Measurements from ENCODE around the gene FDX1. TPM values are rescaled to one million over a fixed set of nuclear protein-coding genes. Genes with fewer than 3 reads are reported as not detected.
"Not testable (repeated sequence)": the region's sequence is repeated elsewhere in the genome, so short reads cannot be mapped to it uniquely, and the experiment has no call there.

The FDX1 gene
- total RNA-seq, result 10 to 100 TPM in 3 of 8 experiments, 1 to 10 TPM in 5; 5.2 to 16.0 (median 8.7) TPM

GRCh38 chr11:110429731-110430266, at the start of gene FDX1:
Gene FDX1 (plus strand): TSS chr11:110429948. CDS start chr11:110430121, 173 bp downstream.
- peak; percentile 75 to 97 (median 94) for ATAC-seq (replicated peaks in 6 of 8)

GRCh38 chr11:110380836-110381622, 48.7 kb upstream of the FDX1 start:
- 66 to 95% (median 89%) methylated on average over 2 to 4 of the region's 4 CpGs for WGBS, 10 experiments
- in situ Hi-C loops (cut with MboI; ENCODE audit: low pct_unique_long_range_greater_than_20kb in 2 of 9, low sequenced_read_pairs in 9 of 9, unreplicated experiment in 9 of 9), result loop anchor here in 2 of 9 experiments (25.0 kb wide), 1 partner anchor 169 kb away; no protein-coding TSS in a partner anchor
- no peaks in the 10 kb centered on the region for H3K4me1 ChIP-seq (replicated peaks in 1 of 2)
- H3K27ac ChIP-seq, result no peak overlapping the region
- no peak overlapping the region for H3K4me3 ChIP-seq
- no peak for ATAC-seq (replicated peaks in 6 of 8)

More at GRCh38 chr11:110429731-110430266, at the start of gene FDX1:
- in situ Hi-C loops (cut with MboI; ENCODE audit: low pct_unique_long_range_greater_than_20kb in 2 of 9, low sequenced_read_pairs in 9 of 9, unreplicated experiment in 9 of 9), result no loop called here
- Histone ChIP-seq H3K4me1 (replicated peaks in 1 of 2) (peaks cover 14 to 16% of the 10 kb centered on the region in 2 donors), H3K27ac (peak within 1 kb of the TSS; percentile 74 to 87), H3K4me3 (peak within 1 kb of the TSS; percentile 68 to 84 (median 74))
- 0 to 10% (median 0%) methylated on average over 2 to 9 of the region's 65 CpGs for WGBS, 10 experiments

- WGBS, 10 experiments, result 60 to 100% (median 100%) methylated on average over 1 to 4 of the region's 9 CpGs; no CpG with 5 or more reads in 5 of the 10 experiments
- not testable (repeated sequence) for H3K27ac ChIP-seq; H3K4me1 ChIP-seq (replicated peaks in 1 of 2); H3K4me3 ChIP-seq; ATAC-seq (replicated peaks in 6 of 8)
- in situ Hi-C loops (cut with MboI; ENCODE audit: low pct_unique_long_range_greater_than_20kb in 2 of 9, low sequenced_read_pairs in 9 of 9, unreplicated experiment in 9 of 9), result loop anchor here in 2 of 9 experiments (25.0 kb wide), 1 partner anchor 176 kb away; no protein-coding TSS in a partner anchor
These were observed 41.5 kb upstream of the FDX1 start for GRCh38 chr11:110388231-110388630.

- H3K4me1 ChIP-seq (replicated peaks in 1 of 2), result no peaks in the 10 kb centered on the region
- in situ Hi-C loops (cut with MboI; ENCODE audit: low pct_unique_long_range_greater_than_20kb in 2 of 9, low sequenced_read_pairs in 9 of 9, unreplicated experiment in 9 of 9), result loop anchor here in 2 of 9 experiments (25.0 kb wide), 1 partner anchor 178 kb away; no protein-coding TSS in a partner anchor
- H3K4me3 ChIP-seq, result no peak overlapping the region
- no peak overlapping the region for H3K27ac ChIP-seq
- ATAC-seq (replicated peaks in 6 of 8), result no peak
- 29 to 98% (median 68%) methylated on average over 2 to 4 of the region's 4 CpGs for WGBS, 10 experiments
These were observed 39.8 kb upstream of the FDX1 start for GRCh38 chr11:110389965-110390364.

- Histone ChIP-seq H3K4me1 (replicated peaks in 1 of 2) (no peaks in the 10 kb centered on the region), H3K27ac (no peak overlapping the region), H3K4me3 (no peak overlapping the region)
- in situ Hi-C loops (cut with MboI; ENCODE audit: low pct_unique_long_range_greater_than_20kb in 2 of 9, low sequenced_read_pairs in 9 of 9, unreplicated experiment in 9 of 9), result loop anchor here in 2 of 9 experiments (25.0 kb wide), 1 partner anchor 180 kb away; no protein-coding TSS in a partner anchor
- 24 to 100% (median 96%) methylated on average over 1 to 3 of the region's 3 CpGs; no CpG with 5 or more reads in 4 of the 10 experiments for WGBS, 10 experiments
- ATAC-seq (replicated peaks in 6 of 8), result no peak
These were observed 37.7 kb upstream of the FDX1 start for GRCh38 chr11:110392056-110392455.

- H3K4me3 ChIP-seq; H3K4me1 ChIP-seq (replicated peaks in 1 of 2); ATAC-seq (replicated peaks in 6 of 8); H3K27ac ChIP-seq: not testable (repeated sequence)
- in situ Hi-C loops (cut with MboI; ENCODE audit: low pct_unique_long_range_greater_than_20kb in 2 of 9, low sequenced_read_pairs in 9 of 9, unreplicated experiment in 9 of 9), result loop anchor here in 2 of 9 experiments (25.0 kb wide), 1 partner anchor 185 kb away; no protein-coding TSS in a partner anchor
- 20 to 90% (median 53%) methylated on average over 1 to 5 of the region's 8 CpGs; no CpG with 5 or more reads in 2 of the 10 experiments for WGBS, 10 experiments
These were observed 32.0 kb upstream of the FDX1 start for GRCh38 chr11:110397668-110398286.

- 92 to 100% (median 93%) methylated on average over 1 to 5 of the region's 5 CpGs; no CpG with 5 or more reads in 7 of the 10 experiments for WGBS, 10 experiments
- ATAC-seq (replicated peaks in 6 of 8); in situ Hi-C loops (cut with MboI; ENCODE audit: low pct_unique_long_range_greater_than_20kb in 2 of 9, low sequenced_read_pairs in 9 of 9, unreplicated experiment in 9 of 9); H3K27ac ChIP-seq; H3K4me3 ChIP-seq; H3K4me1 ChIP-seq (replicated peaks in 1 of 2): not testable (repeated sequence)
These were observed 26.2 kb upstream of the FDX1 start for GRCh38 chr11:110403585-110403984.

GRCh38 chr11:110405636-110406035, 24.1 kb upstream of the FDX1 start:
- ATAC-seq (replicated peaks in 6 of 8); H3K27ac ChIP-seq: not testable (repeated sequence)
- WGBS, 10 experiments, result 33 to 100% (median 67%) methylated on average over 1 to 4 of the region's 4 CpGs; no CpG with 5 or more reads in 6 of the 10 experiments

GRCh38 chr11:110407315-110407714, 22.4 kb upstream of the FDX1 start:
- WGBS, 10 experiments, result 0 to 84% (median 63%) methylated on average over 1 to 5 of the region's 5 CpGs
- H3K4me1 ChIP-seq (replicated peaks in 1 of 2), result no peaks in the 10 kb centered on the region
- no peak overlapping the region for H3K27ac ChIP-seq
- no peak overlapping the region for H3K4me3 ChIP-seq
- in situ Hi-C loops (cut with MboI; ENCODE audit: low pct_unique_long_range_greater_than_20kb in 2 of 9, low sequenced_read_pairs in 9 of 9, unreplicated experiment in 9 of 9), result no loop called here
- ATAC-seq (replicated peaks in 6 of 8), result peak in 2 of 8 experiments; percentile 53 to 54

More at GRCh38 chr11:110405636-110406035, 24.1 kb upstream of the FDX1 start:
- H3K4me1 ChIP-seq (replicated peaks in 1 of 2); in situ Hi-C loops (cut with MboI; ENCODE audit: low pct_unique_long_range_greater_than_20kb in 2 of 9, low sequenced_read_pairs in 9 of 9, unreplicated experiment in 9 of 9); H3K4me3 ChIP-seq: not testable (repeated sequence)

GRCh38 chr11:110409174-110409573, 20.6 kb upstream of the FDX1 start:
- in situ Hi-C loops (cut with MboI; ENCODE audit: low pct_unique_long_range_greater_than_20kb in 2 of 9, low sequenced_read_pairs in 9 of 9, unreplicated experiment in 9 of 9), result no loop called here
- Histone ChIP-seq H3K4me1 (replicated peaks in 1 of 2) (no peaks in the 10 kb centered on the region), H3K4me3 (no peak overlapping the region), H3K27ac (no peak overlapping the region)
- WGBS, 10 experiments, result 0 to 68% (median 40%) methylated on average over 1 to 3 of the region's 3 CpGs
- peak in 1 of 8 experiments; percentile 32 for ATAC-seq (replicated peaks in 6 of 8)

- Histone ChIP-seq H3K27ac (no peak overlapping the region), H3K4me1 (replicated peaks in 1 of 2) (no peaks in the 10 kb centered on the region), H3K4me3 (no peak overlapping the region)
- 92 to 100% (median 100%) methylated on average over 1 of the region's 1 CpG; no CpG with 5 or more reads in 7 of the 10 experiments for WGBS, 10 experiments
- ATAC-seq (replicated peaks in 6 of 8), result no peak
- in situ Hi-C loops (cut with MboI; ENCODE audit: low pct_unique_long_range_greater_than_20kb in 2 of 9, low sequenced_read_pairs in 9 of 9, unreplicated experiment in 9 of 9), result no loop called here
These were observed 19.1 kb upstream of the FDX1 start for GRCh38 chr11:110410651-110411050.

- no peaks in the 10 kb centered on the region for H3K4me1 ChIP-seq (replicated peaks in 1 of 2)
- no peak overlapping the region for H3K27ac ChIP-seq
- in situ Hi-C loops (cut with MboI; ENCODE audit: low pct_unique_long_range_greater_than_20kb in 2 of 9, low sequenced_read_pairs in 9 of 9, unreplicated experiment in 9 of 9), result no loop called here
- no peak for ATAC-seq (replicated peaks in 6 of 8)
- no peak overlapping the region for H3K4me3 ChIP-seq
- 76 to 100% (median 93%) methylated on average over 2 of the region's 2 CpGs for WGBS, 10 experiments
These were observed 14.7 kb upstream of the FDX1 start for GRCh38 chr11:110415081-110415480.

GRCh38 chr11:110421658-110422057, 8.1 kb upstream of the FDX1 start:
- WGBS, 10 experiments, result 54 to 100% (median 86%) methylated on average over 1 to 6 of the region's 6 CpGs; no CpG with 5 or more reads in 3 of the 10 experiments
- H3K4me1 ChIP-seq (replicated peaks in 1 of 2); in situ Hi-C loops (cut with MboI; ENCODE audit: low pct_unique_long_range_greater_than_20kb in 2 of 9, low sequenced_read_pairs in 9 of 9, unreplicated experiment in 9 of 9); ATAC-seq (replicated peaks in 6 of 8); H3K4me3 ChIP-seq; H3K27ac ChIP-seq: not testable (repeated sequence)
